ENCODE results near the gene IRS1.

Gene IRS1

DNA sequence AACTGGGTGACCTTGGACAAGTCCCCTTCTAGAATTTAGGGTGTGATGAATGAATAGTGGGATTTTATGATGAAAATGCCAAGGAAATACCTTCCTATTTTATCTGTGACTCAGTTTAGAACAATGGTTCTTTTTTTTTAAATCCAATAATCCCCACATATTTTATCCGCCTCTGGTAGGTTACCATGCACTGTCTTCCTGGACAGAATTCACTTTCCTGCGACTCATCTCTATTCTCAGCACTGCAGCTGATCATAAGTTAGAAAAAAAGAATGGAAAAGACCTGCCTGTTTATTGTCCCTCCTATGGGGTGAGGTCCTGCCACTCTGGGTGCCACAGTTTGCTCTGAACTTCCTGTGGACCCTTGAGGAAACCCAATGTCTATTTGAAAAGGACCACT is 73.1 kb downstream of the IRS1 start:
- CTCF ChIA-PET = no interaction called here
- TF ChIP-seq, protein P1, sequence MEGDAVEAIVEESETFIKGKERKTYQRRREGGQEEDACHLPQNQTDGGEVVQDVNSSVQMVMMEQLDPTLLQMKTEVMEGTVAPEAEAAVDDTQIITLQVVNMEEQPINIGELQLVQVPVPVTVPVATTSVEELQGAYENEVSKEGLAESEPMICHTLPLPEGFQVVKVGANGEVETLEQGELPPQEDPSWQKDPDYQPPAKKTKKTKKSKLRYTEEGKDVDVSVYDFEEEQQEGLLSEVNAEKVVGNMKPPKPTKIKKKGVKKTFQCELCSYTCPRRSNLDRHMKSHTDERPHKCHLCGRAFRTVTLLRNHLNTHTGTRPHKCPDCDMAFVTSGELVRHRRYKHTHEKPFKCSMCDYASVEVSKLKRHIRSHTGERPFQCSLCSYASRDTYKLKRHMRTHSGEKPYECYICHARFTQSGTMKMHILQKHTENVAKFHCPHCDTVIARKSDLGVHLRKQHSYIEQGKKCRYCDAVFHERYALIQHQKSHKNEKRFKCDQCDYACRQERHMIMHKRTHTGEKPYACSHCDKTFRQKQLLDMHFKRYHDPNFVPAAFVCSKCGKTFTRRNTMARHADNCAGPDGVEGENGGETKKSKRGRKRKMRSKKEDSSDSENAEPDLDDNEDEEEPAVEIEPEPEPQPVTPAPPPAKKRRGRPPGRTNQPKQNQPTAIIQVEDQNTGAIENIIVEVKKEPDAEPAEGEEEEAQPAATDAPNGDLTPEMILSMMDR (IDR thresholded peaks at IDR 0.05; ENCODE audit: control extremely low read depth, extremely low read depth, low read depth, missing control alignments) = no peak

DNA sequence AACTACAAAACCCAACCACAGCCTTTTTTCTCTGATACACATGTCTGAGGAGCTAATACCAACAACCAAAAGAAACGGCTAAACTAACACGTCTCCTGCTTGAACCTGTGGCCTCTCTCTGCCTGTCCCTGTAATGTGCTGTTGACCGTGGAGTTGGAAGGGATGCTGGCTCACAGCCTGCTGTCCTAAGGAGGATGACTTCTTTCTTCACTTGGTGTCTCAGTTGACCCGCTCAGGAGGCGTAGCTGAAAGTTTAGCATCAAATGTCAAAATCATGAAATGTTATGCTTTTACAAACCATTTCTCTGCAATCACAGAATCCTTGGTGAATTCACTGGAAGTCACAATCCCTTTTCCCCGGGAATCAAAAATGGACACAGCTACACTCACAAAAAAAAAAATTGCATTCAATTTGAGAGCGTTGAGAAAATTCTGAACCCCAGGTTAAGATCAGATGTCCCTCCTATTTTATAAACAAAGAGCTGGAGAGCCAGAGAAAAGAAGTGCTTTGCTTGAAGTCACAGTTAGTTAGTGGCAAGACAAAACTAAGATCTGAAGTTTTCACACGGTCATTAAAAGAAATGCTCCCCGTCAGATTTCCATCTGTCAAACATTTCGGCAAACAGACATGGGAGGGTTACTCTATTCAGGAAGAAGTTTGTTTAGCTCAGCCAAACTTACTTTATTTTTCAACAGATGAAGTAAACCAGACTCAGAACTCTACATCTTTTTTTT is 74.3 kb downstream of the IRS1 start:
- POLR2A ChIA-PET = no interaction called here
- DNase-seq (ENCODE audit: extremely low spot score) = no peak
- TF ChIP-seq, protein P1 (IDR thresholded peaks at IDR 0.05; ENCODE audit: control extremely low read depth, extremely low read depth, low read depth, missing control alignments) = no peak
- CTCF ChIA-PET = interaction anchor here (1.0 to 1.5 kb wide), 3 partner anchors 8 to 32 kb away, joined by 3 to 6 read pairs (median 3); no protein-coding TSS in a partner anchor

More for the DNA sequence above, 73.1 kb downstream of the IRS1 start:
- POLR2A ChIA-PET = no interaction called here
- DNase-seq (ENCODE audit: extremely low spot score) = no peak

DNA sequence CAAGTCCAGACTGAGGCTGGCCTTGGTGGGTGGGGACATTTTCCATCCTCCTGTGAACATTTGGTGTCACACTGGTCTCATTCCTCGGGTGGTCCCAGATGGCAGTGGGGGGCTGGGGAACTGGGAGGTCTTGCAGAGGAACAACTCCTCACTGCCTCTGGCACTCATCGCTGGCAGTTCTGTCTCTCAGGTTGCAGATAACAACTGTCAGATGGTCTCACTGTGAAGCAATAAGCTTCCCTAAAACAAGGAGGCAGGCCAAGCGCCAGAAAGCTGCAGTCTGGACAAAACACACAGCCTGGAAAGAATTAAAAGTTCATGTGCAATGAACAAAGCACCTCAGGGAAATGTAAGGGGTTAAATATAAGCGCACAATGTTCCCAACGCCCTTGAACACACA is 78.1 kb downstream of the IRS1 start:
- POLR2A ChIA-PET = no interaction called here
- CTCF ChIA-PET = no interaction called here
- no peak for DNase-seq (ENCODE audit: extremely low spot score)

DNA sequence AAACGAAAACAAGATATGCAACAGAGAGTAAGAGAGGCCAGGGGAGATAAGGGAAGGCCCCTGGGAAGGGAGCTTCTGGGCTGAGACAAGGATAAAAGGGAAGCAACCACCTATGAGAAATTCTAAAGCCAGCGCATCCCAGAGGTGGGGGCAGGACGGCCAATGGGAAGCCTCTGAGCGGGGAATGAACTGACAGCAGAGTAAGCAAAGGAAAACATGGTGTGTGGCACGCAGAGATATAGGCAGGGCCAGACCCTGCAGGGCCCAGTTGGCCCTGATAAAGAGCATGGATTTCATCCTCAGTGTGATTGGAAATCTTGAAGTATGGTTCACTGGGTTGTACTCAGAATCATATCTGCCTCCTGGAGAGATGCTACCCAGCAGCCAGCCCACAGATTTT is 78.7 kb downstream of the IRS1 start:
- TF ChIP-seq, protein P1 (IDR thresholded peaks at IDR 0.05; ENCODE audit: control extremely low read depth, extremely low read depth, low read depth, missing control alignments) = no peak
- ChIA-PET POLR2A (no interaction called here), CTCF (interaction anchor here (0.6 kb wide), 1 partner anchor 11 kb away, joined by 3 read pairs; no protein-coding TSS in a partner anchor)
- no peak for DNase-seq (ENCODE audit: extremely low spot score)

More for the DNA sequence above, 78.1 kb downstream of the IRS1 start:
- TF ChIP-seq, protein P1 (IDR thresholded peaks at IDR 0.05; ENCODE audit: control extremely low read depth, extremely low read depth, low read depth, missing control alignments) = no peak

DNA sequence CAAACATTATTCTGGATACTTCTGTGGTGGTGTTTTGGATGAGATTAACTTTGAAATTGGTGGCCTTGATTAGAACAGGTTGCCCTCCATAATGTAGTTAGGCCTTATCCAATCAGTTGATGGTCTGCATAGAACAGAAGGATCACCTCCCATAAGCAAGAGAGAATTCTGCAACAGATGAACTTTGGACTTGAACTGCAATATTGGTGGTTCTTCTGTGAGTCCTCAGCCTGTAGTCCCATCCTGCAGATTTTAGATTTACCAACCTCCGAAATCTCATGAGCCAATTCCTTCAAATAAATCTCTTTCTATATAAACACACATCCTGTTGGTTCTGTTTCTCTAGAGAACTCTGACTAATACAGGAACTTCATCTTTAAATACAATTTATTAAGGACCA is 81.9 kb downstream of the IRS1 start:
- POLR2A ChIA-PET = no interaction called here
- CTCF ChIA-PET = no interaction called here
- TF ChIP-seq, protein P1 (IDR thresholded peaks at IDR 0.05; ENCODE audit: control extremely low read depth, extremely low read depth, low read depth, missing control alignments) = no peak
- DNase-seq (ENCODE audit: extremely low spot score) = no peak

DNA sequence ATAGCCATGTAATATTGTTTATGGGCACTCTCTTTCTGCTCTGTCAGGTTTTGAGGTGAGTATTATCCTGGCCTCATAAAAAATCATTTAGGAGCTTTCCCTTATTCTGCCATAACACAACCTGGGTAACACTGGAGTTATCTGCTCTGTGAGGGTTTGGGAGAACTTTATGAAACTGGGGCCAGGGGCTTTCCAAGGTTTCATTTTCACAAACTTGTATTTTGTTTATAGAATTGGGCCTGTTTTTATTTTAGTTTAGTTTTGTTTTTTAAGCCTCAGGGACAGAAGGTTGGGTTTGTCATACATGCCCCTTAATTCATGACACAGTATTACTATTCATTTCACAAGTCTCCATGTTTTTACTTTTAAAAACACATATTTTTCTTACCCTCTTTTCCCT is 83.5 kb downstream of the IRS1 start:
- POLR2A ChIA-PET = no interaction called here
- TF ChIP-seq, protein P1 (IDR thresholded peaks at IDR 0.05; ENCODE audit: control extremely low read depth, extremely low read depth, low read depth, missing control alignments) = no peak
- DNase-seq (ENCODE audit: extremely low spot score) = no peak
- CTCF ChIA-PET = no interaction called here

All from GM10248 (cell line).